ENCODE results near the gene SGCD.

Gene SGCD

DNA sequence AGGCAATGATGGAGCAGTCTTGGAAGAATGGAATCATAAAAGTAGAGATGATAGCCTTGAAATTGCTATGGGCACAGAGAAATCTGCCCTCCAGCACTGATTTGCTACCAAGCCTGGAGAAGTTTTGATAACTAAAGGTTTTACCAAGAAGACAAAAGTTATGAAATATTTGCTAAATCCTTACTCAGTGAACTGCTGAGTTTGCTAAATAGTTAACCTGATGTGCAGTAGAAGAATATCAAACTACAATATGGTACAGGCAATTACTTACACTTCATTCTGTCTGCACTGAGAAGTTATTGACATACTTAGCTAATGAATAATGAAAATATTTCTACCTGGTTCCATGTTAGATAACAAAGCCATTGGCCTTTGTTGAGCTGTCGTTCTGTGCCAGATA lies 124.5 kb downstream of the SGCD start:
- no peaks in the 10 kb centered on the region for H3K36me3 ChIP-seq (ENCODE audit: insufficient read depth, low read length)
- no peaks in the 10 kb centered on the region for H3K27me3 ChIP-seq (ENCODE audit: insufficient read depth, low read length, poor library complexity, severe bottlenecking)
- H3K9me2 ChIP-seq (replicated peaks; ENCODE audit: low read depth, low read length), result no peaks in the 10 kb centered on the region
- H3F3A ChIP-seq (ENCODE audit: low read depth), result no peaks in the 10 kb centered on the region
- TF ChIP-seq, protein P1, sequence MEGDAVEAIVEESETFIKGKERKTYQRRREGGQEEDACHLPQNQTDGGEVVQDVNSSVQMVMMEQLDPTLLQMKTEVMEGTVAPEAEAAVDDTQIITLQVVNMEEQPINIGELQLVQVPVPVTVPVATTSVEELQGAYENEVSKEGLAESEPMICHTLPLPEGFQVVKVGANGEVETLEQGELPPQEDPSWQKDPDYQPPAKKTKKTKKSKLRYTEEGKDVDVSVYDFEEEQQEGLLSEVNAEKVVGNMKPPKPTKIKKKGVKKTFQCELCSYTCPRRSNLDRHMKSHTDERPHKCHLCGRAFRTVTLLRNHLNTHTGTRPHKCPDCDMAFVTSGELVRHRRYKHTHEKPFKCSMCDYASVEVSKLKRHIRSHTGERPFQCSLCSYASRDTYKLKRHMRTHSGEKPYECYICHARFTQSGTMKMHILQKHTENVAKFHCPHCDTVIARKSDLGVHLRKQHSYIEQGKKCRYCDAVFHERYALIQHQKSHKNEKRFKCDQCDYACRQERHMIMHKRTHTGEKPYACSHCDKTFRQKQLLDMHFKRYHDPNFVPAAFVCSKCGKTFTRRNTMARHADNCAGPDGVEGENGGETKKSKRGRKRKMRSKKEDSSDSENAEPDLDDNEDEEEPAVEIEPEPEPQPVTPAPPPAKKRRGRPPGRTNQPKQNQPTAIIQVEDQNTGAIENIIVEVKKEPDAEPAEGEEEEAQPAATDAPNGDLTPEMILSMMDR (conservative IDR thresholded peaks at IDR 0.05; ENCODE audit: low read length), result no peak
- TF ChIP-seq EZH2phosphoT487 (IDR thresholded peaks at IDR 0.05; ENCODE audit: borderline replicate concordance), result no peak
- H3K4me2 ChIP-seq (ENCODE audit: low read depth, low read length, poor library complexity, severe bottlenecking), result no peak overlapping the region
- H3K4me3 ChIP-seq (ENCODE audit: low read length, poor library complexity, severe bottlenecking), result no peak overlapping the region
- no peaks in the 10 kb centered on the region for H3K4me1 ChIP-seq (ENCODE audit: insufficient read depth, low read length, poor library complexity, severe bottlenecking)
- H3K79me2 ChIP-seq (ENCODE audit: insufficient read depth, low read length), result no peaks in the 10 kb centered on the region
- H2AFZ ChIP-seq (ENCODE audit: low read length), result no peak overlapping the region
- no peak overlapping the region for H3K9ac ChIP-seq (ENCODE audit: low read depth, low read length, poor library complexity, severe bottlenecking)
- no peaks in the 10 kb centered on the region for H3K9me3 ChIP-seq (ENCODE audit: insufficient read depth, low read depth, low read length)
- no peaks in the 10 kb centered on the region for H4K20me1 ChIP-seq (ENCODE audit: insufficient read depth, low read length, poor library complexity, severe bottlenecking)

DNA sequence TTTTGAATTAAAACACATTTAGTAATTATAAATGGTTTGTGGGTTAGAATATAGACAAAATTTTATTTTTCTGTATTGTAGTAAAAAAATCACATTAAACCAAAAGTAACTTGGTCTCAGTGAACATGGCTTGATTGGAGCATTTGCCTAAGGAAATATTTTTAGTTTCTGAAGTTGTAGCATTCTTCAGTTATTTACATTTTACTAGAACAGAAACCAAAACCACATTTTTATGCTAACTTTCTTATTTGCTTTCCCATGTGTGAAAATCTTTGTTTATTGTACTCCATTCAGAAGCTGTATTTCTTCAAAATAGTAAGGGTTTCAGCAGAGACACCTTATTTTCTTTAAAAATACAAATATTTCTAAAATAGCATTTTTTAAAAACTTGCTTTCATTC lies 129.9 kb downstream of the SGCD start:
- Histone ChIP-seq H4K20me1 (ENCODE audit: insufficient read depth, low read length, poor library complexity, severe bottlenecking) (no peaks in the 10 kb centered on the region), H3K79me2 (ENCODE audit: insufficient read depth, low read length) (no peaks in the 10 kb centered on the region), H3K4me1 (ENCODE audit: insufficient read depth, low read length, poor library complexity, severe bottlenecking) (no peaks in the 10 kb centered on the region), H3F3A (ENCODE audit: low read depth) (no peaks in the 10 kb centered on the region), H3K4me2 (ENCODE audit: low read depth, low read length, poor library complexity, severe bottlenecking) (no peak overlapping the region), H2AFZ (ENCODE audit: low read length) (no peak overlapping the region), H3K36me3 (ENCODE audit: insufficient read depth, low read length) (no peaks in the 10 kb centered on the region), H3K9me2 (replicated peaks; ENCODE audit: low read depth, low read length) (no peaks in the 10 kb centered on the region), H3K4me3 (ENCODE audit: low read length, poor library complexity, severe bottlenecking) (no peak overlapping the region), H3K27me3 (ENCODE audit: insufficient read depth, low read length, poor library complexity, severe bottlenecking) (no peaks in the 10 kb centered on the region), H3K9ac (ENCODE audit: low read depth, low read length, poor library complexity, severe bottlenecking) (no peak overlapping the region), H3K9me3 (ENCODE audit: insufficient read depth, low read depth, low read length) (no peaks in the 10 kb centered on the region)
- no peak for TF ChIP-seq EZH2phosphoT487 (IDR thresholded peaks at IDR 0.05; ENCODE audit: borderline replicate concordance)
- TF ChIP-seq, protein P1 (conservative IDR thresholded peaks at IDR 0.05; ENCODE audit: low read length), result no peak

DNA sequence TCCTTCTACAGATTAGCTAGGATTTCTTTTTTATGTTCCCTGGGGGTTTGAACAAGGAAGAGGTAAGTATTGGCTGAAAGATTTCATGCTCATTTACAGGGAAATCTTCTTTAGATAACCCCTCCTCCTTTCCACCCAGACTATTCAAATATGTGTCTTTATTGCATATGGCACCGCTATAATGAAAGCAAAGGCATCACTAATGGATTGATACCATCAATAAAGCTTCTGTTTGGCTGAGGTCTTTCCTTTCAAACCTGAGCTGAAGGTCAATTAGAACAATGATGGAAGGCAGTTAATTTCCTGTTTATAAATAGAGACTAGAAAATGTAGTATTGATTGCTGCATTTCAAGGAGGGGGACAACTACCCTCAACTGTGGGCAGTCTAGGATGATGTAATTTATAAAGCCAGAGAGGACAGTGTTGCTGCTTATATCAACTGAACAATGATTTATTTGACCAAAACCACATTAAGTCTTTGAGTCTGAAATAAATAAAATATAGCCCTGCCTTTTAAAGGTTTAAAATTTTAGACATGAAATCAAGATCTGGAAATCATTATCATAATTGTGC lies 132.9 kb downstream of the SGCD start:
- Histone ChIP-seq H3K9me3 (ENCODE audit: insufficient read depth, low read depth, low read length) (no peaks in the 10 kb centered on the region), H3K9me2 (replicated peaks; ENCODE audit: low read depth, low read length) (no peaks in the 10 kb centered on the region), H3F3A (ENCODE audit: low read depth) (no peaks in the 10 kb centered on the region), H3K4me2 (ENCODE audit: low read depth, low read length, poor library complexity, severe bottlenecking) (no peak overlapping the region), H3K9ac (ENCODE audit: low read depth, low read length, poor library complexity, severe bottlenecking) (no peak overlapping the region), H3K4me1 (ENCODE audit: insufficient read depth, low read length, poor library complexity, severe bottlenecking) (no peaks in the 10 kb centered on the region), H3K36me3 (ENCODE audit: insufficient read depth, low read length) (no peaks in the 10 kb centered on the region), H3K27me3 (ENCODE audit: insufficient read depth, low read length, poor library complexity, severe bottlenecking) (no peaks in the 10 kb centered on the region), H2AFZ (ENCODE audit: low read length) (no peak overlapping the region), H3K79me2 (ENCODE audit: insufficient read depth, low read length) (no peaks in the 10 kb centered on the region), H4K20me1 (ENCODE audit: insufficient read depth, low read length, poor library complexity, severe bottlenecking) (no peaks in the 10 kb centered on the region), H3K4me3 (ENCODE audit: low read length, poor library complexity, severe bottlenecking) (no peak overlapping the region)
- no peak for TF ChIP-seq EZH2phosphoT487 (IDR thresholded peaks at IDR 0.05; ENCODE audit: borderline replicate concordance)
- TF ChIP-seq, protein P1 (conservative IDR thresholded peaks at IDR 0.05; ENCODE audit: low read length), result no peak

Data from Loucy (cell line).